HTR-8/SVneo (cell line): ENCODE measurements around the gene UBAP2L.

Experiments
- DNase-seq: peaks from one replicate; pipeline ENCODE4 v3.0.0; 2011; ENCODE audit warnings: low spot score, mixed read lengths; ENCODE audit not compliant: insufficient read length
- FAIRE-seq: peaks from 2 replicates; lab custom pipeline; 2011; peaks lifted over from hg19 to GRCh38; lab: Jason Lieb, UNC

Gene UBAP2L, protein sequence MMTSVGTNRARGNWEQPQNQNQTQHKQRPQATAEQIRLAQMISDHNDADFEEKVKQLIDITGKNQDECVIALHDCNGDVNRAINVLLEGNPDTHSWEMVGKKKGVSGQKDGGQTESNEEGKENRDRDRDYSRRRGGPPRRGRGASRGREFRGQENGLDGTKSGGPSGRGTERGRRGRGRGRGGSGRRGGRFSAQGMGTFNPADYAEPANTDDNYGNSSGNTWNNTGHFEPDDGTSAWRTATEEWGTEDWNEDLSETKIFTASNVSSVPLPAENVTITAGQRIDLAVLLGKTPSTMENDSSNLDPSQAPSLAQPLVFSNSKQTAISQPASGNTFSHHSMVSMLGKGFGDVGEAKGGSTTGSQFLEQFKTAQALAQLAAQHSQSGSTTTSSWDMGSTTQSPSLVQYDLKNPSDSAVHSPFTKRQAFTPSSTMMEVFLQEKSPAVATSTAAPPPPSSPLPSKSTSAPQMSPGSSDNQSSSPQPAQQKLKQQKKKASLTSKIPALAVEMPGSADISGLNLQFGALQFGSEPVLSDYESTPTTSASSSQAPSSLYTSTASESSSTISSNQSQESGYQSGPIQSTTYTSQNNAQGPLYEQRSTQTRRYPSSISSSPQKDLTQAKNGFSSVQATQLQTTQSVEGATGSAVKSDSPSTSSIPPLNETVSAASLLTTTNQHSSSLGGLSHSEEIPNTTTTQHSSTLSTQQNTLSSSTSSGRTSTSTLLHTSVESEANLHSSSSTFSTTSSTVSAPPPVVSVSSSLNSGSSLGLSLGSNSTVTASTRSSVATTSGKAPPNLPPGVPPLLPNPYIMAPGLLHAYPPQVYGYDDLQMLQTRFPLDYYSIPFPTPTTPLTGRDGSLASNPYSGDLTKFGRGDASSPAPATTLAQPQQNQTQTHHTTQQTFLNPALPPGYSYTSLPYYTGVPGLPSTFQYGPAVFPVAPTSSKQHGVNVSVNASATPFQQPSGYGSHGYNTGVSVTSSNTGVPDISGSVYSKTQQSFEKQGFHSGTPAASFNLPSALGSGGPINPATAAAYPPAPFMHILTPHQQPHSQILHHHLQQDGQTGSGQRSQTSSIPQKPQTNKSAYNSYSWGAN

DNA sequence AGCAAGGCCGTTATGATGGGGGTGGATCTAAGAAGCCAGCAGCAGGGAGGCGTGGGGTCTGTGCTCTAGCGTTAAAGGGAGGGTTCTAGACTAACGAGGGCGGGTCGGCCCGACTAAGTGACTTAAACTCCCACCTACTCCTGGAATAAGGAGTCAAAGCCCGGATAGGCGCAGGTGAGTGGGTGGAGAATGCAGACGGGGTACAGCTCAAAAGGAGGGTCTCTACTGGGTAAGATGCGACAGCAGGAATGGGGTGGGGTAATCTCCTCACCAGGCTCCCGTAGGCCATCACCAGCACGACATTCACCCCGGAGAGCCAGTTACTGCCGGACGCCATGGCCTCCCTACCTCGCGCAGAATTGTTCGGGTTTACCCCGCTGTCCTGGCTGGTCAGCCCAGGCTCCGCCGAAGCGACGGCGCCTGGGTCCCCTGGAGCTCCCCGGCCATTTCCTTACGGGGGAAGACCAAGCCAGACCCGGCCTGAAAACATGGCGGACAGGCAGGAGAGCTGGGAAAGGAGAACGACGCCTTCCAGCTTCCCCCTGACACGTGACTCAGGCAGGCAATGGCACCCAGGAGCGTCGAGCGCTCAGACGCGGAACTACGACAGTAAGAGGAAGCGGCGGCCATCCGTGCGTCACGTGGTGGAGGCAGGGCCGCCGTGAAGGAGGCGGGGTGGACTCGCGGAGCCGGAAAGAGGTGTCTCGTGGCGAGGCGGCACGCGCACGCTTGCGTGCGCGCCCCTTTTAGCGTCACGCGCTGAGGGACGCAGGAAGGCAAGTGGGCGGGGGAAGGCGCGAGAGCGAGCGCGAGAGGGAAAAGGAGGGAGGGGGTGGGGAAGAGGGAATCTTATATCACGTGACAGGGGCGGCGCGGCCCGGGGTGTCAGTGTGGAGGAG is at the start of gene UBAP2L:
Gene UBAP2L (plus strand): TSS at position 885 of the 899 bp plus-strand sequence. CDS start 4,169 bp downstream, outside the sequence.
- peak; percentile 90 for FAIRE-seq
- DNase-seq, result peak; percentile 91

DNA sequence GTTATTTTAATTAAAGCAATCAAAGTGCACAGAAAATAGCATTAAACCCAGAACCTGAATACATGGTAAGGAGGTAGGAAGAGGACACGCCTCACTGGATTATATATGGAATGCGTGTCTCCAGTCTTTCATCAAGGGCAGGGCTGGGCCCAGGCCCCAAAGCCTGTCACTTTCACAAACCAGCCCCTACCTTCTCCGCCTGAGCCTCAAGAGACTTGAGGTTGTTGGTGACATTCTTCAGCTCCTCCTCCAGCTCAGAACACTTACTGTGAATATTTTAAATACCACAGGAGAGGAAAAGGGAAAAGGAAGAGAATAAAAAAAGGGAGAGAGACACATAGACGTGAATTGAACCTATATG is 49.6 kb upstream of the UBAP2L start:
- FAIRE-seq, result no peak
- no peak for DNase-seq

DNA sequence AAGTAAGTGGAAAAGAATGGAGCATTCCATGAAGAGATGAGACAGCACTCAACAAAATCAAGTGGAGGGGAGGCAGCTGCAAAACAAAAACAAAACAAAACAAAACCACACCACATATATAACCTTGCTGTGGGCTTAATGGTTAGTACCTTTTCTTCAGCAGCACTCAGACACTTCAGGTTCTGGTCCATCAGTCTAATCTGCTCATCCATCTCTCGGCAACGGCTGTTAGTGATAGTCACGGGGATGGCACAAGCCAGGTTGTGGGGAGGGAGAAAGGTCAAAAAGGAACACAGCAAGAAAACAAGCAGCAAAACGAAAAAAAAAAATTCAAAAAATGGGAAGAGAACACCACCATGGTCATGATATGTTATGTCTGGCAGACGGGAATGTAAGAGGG is 48.9 kb upstream of the UBAP2L start:
- DNase-seq, result no peak
- FAIRE-seq, result no peak

DNA sequence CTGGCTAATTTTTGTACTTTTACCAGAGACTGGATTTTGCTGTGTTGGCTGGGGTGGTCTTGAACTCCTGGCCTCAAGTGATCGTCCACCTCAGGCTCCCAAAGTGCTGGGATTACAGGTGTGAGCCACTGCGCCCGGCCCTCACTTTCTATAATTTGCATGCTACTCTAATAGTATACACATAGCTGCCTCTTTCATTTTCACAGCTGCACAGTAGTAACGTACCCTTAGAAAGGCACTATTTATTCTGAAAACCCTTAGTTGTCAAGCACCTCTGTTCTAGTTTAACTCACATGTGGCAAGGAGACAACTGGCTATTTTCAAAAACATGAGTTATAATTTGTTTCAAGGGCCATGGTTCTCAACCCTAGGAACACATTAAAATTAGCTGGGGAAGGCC is 46.1 kb upstream of the UBAP2L start:
- no peak for DNase-seq
- FAIRE-seq, result no peak

DNA sequence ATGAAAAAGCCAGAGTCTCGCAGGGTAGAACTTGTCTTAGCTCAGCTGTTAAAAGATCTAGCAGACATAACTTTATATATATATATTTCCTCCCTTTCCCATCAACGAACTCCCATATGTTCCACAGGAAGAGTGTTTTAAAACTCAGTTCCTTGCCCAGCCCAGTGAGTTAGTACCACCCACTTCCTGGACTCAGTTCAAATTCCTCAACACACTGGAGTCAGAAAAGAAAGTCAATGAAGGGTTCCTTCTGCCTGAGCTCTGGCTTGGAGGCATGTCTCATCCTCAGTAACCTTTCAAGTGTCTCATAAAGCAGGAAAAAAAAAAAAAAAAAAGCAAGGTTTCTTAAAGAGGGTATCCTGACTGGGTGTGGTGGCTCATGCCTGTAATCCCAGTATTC is 44.4 kb upstream of the UBAP2L start:
- no peak for FAIRE-seq
- DNase-seq, result no peak

DNA sequence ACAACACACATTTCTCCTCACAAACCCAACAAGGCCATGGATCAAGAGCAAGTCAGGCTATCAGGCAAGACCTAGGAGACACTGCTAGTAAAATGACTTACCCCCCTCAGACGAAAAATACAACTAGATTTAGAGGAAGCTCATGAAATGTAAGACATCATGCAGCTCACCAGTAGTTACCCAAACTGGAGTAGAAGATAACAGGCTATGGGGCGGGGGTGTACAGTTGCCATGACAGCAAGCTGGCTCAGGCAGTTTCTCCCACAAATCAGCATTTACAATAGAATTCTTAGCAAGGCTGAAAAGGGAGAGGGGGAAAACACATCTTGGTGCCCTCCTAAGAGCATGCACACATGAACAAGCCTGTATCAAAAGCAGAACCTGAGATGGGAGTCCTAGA is 42.7 kb upstream of the UBAP2L start:
- DNase-seq, result no peak
- FAIRE-seq, result no peak

DNA sequence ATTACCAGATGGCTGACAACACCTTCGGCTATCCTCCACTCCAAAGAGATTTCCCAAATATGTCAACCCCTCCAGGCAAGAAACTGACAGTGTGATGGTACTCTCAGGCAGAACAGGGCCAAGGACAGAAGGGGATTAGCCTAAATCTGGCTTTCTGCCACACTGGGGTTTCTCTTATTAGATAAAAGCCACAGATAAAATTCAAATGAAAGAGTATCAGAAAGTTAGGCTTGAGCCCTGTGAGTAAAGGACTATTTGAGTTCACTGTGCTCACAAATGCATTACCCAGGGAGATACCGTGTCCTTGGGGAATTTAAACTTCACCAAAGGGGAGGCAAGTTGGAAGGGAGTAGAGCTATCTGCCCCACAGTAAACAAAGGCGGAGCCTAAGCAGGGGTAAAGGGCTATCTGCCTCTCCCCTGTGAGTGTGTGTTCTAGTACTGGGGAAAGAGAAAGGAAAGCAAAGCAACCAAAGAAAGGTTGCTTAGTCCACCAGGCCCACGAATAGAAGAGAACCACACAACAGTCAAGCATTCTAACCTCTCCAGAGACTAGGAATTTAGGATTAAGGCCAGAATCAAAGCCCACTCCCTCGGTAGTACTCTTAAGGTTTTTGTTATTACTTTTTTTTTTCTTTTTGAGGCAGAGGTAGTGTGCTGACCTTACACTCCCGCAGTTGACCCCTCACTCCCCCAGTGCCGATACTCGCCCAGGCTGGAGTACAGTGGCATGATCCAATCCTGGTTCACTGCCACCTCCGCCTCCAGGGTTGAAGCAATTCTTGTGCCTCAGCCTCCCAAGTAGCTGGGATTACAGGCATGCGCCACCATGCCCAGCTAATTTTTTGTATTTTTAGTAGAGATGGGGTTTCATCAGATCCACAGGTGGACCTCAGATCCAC is 41.6 kb upstream of the UBAP2L start:
- FAIRE-seq (no peak), DNase-seq (no peak)

DNA sequence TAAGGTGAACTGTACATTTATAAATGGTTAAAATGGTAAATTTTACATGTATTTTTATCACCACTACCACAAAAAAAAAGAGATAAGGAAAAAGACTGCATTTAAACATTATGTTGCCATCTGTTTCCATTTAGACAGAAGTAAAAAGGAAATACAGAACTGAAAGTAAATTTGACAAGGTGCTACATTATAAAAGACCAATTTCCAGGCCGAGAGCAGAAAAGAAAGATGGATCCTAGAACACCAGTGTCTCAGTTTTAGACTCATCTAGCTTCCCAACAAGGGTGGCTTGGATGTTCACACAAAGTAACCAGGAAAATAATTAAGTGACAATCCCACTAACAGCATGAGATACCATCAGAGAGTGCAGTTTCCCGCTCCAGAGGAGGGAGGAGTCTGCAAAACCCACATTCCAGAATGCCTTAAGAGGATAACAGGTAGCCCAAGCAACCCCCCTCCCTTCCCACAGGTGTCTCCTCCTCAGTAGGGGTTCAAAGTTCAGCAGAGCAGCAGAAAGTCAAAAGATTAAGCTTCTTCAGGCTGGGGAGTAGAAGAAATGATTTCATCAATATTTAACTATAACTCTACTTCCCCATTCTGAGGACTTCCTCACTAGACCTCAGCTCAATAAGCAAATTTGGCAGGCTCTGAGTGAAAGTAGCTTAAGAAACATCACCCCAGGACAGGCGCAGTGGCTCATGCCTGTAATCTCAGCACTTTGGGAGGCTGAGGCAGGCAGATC is 40.6 kb upstream of the UBAP2L start:
- no peak for DNase-seq
- no peak for FAIRE-seq

DNA sequence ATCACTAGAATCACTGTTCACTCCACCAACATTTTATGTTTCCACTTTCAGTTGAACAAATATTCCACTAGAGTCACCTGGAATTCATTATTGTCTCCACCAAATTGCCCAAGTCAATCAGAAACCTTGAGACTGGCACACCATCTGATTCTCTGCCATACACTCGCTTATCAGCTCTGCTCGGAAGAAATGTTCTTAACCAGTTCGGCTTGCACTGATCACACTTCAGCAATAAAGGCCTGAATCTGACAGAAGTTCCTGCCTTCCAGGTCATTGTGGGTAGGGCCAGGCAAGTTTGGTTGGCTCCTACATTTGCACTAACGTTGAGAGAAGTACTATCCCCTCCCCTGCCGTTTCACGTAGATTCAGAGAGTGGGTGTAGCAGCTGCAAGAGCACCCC is 38.8 kb upstream of the UBAP2L start:
- FAIRE-seq (no peak), DNase-seq (no peak)

DNA sequence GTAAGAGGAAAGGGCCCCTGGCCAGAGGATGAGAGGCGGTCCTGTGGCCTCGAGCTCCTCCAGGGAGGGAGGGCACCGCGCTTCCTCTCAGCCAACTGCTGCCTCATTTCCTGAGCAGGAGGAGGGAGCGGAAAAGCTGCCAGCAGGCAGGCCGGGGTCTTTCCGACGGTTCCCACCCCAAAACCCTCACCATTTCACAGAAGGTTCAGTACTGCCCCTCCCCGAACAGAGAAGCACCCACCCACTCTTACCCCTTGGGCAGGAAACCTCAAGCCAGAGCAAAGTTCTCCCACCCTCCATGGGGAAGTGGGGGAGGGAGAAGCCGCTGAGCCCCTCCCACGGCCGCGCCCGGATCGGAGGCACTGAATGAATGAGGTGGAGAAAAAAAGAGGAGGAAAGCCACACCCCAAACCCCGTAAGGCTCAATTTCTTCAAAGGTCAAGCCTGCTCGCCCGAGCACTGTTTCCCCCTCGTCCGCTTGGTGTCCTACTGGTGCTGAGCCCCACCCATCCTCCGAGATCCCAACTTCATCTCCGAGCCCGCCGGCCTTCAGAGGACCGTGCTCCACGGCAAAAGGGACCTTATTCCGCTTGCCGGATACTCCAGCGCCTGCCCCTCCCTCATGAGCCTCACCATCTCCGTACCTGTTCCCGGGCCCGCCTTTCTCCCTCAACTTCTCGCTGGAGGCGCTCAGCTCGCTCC is 38.3 kb upstream of the UBAP2L start:
- FAIRE-seq, result no peak
- DNase-seq, result peak; percentile 53

DNA sequence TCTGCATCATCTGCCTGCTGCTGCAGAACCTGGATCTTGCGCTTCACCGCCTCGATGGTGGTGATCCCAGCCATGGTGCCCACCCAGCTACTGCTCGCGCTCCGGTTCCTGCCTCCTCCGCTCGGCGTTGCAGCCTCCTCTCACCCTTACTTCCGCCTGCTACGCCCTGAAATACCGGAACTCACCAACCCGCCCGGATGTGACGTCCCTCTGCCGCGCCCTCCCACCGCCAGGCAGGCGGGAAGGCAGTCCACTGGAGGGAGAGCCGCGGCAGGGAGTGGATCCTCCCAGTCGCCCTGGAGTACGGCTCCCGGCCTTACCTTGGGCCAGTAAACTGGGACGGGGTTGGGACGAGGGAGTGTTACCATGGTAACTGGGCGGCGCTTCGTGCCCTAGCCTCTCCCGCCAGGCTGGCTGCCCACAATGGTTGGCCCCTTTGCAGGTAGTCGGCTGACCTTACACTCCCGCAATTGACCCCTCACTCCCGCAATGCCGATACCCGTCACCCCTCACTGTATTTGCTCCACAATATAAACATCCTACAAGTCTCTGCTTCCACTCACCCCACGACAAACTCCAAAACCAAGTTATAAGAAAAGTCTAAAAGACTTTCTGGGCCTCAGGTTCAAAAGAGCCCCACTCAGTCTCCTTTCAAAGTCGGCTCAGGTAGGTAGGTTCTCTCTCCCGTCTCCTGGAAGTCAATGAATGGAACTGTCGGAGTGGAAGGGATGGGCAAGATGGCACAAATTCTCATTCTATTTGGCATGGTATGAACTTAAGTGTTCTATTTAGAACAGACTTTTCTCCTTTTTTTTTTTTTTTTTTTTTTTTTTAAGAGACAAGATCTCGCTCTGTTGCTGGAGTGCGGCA is 37.5 kb upstream of the UBAP2L start:
- FAIRE-seq (peak; percentile 94), DNase-seq (peak; percentile 96)

DNA sequence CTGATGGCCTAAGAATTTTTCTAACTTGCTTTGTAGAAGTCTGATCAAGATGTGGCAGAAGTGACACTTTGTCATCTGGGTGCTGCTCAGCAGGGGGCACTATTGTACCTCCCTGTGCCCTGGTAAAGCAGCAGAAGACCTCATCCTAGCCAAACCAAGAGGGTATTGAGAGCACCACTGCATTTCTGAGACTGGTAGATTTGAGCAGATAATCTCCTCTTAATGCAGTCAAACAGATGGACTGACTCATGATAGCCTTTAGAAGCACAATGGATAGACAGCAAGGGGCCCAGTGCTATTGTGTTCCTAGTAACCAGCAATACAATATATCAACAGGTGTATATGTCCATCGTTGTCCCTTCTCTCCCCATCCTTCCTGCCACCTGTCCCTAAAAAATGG is 34.6 kb upstream of the UBAP2L start:
- no peak for FAIRE-seq
- DNase-seq, result peak; percentile 43

DNA sequence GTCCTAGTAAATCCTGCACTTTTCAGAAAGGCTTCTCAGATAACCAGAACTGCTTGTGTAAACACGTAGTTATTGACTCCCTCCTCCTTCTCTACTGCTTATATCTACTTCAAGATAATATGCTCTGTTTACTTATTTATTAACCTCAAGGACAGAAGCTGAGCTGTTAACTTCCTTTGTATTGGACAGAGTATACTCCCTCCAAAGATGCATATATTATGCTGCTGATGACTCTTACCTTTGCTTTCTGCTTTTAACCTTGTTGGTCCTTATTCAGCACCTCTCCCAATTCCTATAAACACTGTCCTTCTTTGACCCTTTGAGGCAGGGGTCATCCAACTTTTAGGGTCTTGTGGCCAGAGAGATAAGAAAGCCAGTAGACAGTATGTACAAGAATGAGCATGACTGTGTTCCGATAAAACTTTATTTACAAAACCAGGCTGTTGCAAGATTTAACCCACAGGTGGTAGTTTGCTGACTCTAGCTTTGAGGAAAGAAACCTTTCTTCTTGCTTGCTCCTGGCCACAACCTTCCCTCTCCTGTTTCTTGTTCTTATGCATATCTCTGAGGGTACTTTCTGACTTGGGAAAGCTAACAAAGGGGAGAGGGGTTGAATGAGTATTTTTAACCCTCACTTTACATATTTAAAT is 33.8 kb upstream of the UBAP2L start:
- DNase-seq, result no peak
- FAIRE-seq, result no peak

DNA sequence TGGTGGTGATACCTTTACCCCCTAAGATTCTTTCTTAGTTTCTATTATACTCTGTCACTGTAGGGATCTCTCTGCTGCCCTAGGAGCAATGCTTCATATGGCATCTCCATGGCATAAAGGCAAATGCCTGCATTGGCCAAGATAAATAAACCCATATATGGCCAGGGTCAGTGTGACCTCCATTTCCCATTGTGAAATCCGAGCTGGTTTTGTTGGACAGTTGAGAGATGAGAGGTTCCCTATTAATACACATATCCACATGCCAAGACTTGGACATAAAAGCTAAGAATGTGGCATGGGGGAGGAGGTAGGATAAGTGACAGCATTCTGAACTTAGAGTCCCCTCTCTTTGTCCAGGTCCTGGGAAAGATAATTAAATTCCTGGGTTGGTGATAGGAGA is 30.2 kb upstream of the UBAP2L start:
- FAIRE-seq (no peak), DNase-seq (peak; percentile 42)

DNA sequence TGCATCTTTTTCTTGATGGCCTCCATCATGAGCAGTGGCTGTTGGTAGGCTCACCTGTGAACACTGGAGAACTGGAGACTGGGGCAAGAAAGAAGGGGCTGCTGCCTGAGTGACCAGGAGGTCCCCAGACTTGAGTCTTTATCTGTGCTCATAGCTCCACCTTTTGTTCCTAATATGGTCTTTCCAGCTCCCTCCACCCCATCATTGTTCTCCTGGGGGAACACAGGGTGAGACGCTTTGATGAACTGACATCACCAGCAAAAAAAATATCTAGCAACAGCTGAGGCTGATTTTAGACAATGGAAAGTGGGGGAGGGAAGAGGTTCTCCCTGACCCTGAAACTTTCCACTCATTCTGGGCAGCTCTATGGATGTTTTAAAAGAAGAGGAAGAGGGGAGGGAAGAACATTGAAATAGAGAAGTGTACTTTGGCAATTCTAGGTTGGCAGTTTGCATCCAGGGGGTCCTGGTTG is 28.7 kb upstream of the UBAP2L start, which contains the start of gene TPM3:
Gene TPM3 (minus strand): TSS at position 111 of the 472 bp plus-strand sequence. CDS start 82 bp downstream, at position 29.
- DNase-seq, result no peak
- no peak for FAIRE-seq

DNA sequence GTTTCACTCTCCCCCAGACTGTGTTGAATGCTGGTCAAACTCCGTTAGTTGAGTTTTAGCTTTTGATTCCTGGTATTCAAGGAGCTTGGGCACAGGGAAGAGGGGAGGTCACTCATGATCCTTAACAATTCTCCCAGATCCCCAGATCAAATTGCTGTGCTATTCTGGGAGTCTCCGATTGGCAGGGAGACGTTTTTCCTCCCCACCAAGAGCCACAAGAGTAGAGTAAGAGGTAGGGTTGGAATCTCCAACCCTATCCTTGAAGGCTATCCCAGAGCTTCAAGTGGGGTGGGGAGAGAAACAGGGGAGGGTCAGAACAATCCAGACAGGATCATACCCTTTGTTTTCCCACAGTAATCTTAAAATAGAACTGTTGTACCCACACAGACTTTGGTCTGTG is 28.3 kb upstream of the UBAP2L start:
- DNase-seq (no peak), FAIRE-seq (no peak)
